Umbilical cord (tissue), 1 donor: ENCODE measurements around the gene ZNF160. TPM values are rescaled to one million over a fixed set of nuclear protein-coding genes. Genes with fewer than 3 reads are reported as not detected.

Experiments used
- total RNA-seq: library from RNA; depleted of rRNA; stranded (reverse); fragments of >200 nt; gene quantifications from one replicate; pipeline ENCODE4 v1.2.3, GENCODE V29; 2014; ENCODE audit warnings: low replicate concordance; ENCODE audit not compliant: insufficient read depth

Gene ZNF160
- total RNA-seq, 1 donor from 2014 or later: 39.0 TPM

Other genes with a start within 250 kb of the ZNF160 start
- 22.1 TPM for gene ZNF468, start 245.8 kb downstream of the ZNF160 start, total RNA-seq
- gene ZNF320, start 205.8 kb downstream of the ZNF160 start, total RNA-seq: 13.0 TPM
- 7.0 TPM for gene ZNF888, start 180.0 kb downstream of the ZNF160 start, total RNA-seq
- 8.9 TPM for gene ZNF816, start 140.5 kb downstream of the ZNF160 start, total RNA-seq
- gene ERVV-1, start 89.5 kb downstream of the ZNF160 start, total RNA-seq: 2.4 TPM
- 2.9 TPM for gene ERVV-2, start 58.7 kb downstream of the ZNF160 start, total RNA-seq
- gene ZNF415, start 29.5 kb upstream of the ZNF160 start, total RNA-seq: 14.9 TPM
- 8.2 TPM for gene ZNF347, start 55.6 kb upstream of the ZNF160 start, total RNA-seq
- gene ZNF665, start 89.9 kb upstream of the ZNF160 start, total RNA-seq: 9.9 TPM
- 29.9 TPM for gene ZNF677, start 151.5 kb upstream of the ZNF160 start, total RNA-seq
- gene VN1R2, start 154.9 kb upstream of the ZNF160 start, total RNA-seq: 1.9 TPM
- not detected for gene VN1R4, start 164.3 kb upstream of the ZNF160 start, total RNA-seq
- 11.1 TPM for gene ZNF845, start 230.3 kb upstream of the ZNF160 start, total RNA-seq